Hematopoietic multipotent progenitor cell treated with erythropoietin and hydrocortisone succinate and interleukin-3 and kit ligand, for 15 days (in vitro differentiated cells): Measurements from ENCODE around the gene CEP135.

Source experiments
- DNase-seq: peaks from one replicate; pipeline ENCODE4 v3.0.0-alpha.2; 2015; ENCODE audit warnings: low spot score

The CEP135 gene

GRCh38 chr4:56080384-56080783 lies 131.6 kb downstream of the CEP135 start:
- no peak for DNase-seq

GRCh38 chr4:56082829-56083228 lies 134.1 kb downstream of the CEP135 start:
- no peak for DNase-seq
